Pulmonary artery endothelial cell (primary cell): ENCODE measurements around the gene QRSL1. TPM values are rescaled to one million over a fixed set of nuclear protein-coding genes. Genes with fewer than 3 reads are reported as not detected.
"Not testable (repeated sequence)": the region's sequence is repeated elsewhere in the genome, so short reads cannot be mapped to it uniquely, and the experiment has no call there.

ENCODE experiments used
- DNase-seq: peaks from one replicate; pipeline ENCODE4 v3.0.0-alpha.2; 2011; ENCODE audit warnings: low read depth, low spot score
- total RNA-seq: library from RNA; depleted of rRNA; stranded (reverse); fragments of >200 nt; gene quantifications from 2 replicates; pipeline ENCODE4 v1.2.3, GENCODE V29; 2014

Gene QRSL1
- total RNA-seq, 1 donor from 2014 or later, result 10.0 TPM

DNA sequence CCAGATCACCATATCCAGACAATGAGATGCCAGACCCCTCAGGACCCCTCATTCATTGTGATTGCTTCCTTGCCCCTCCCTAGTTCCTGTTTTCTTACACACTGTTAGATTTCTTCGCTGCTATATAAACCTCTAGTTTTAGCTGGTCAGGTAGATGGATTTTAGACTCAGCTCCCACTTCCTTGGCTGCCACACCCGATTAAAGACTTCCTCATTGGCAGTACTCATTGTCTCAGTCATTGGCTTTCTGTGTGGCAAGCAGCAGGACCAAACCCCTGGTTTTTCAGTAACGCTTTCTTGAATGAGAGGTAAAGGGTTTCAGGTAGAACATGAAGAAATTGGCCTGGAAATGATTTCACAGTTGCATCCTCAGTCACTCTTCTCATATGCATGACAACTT, 47.9 kb downstream of the QRSL1 start:
- DNase-seq, result no peak

GRCh38 chr6:106684011-106684410, 54.6 kb downstream of the QRSL1 start:
- no peak for DNase-seq

DNA sequence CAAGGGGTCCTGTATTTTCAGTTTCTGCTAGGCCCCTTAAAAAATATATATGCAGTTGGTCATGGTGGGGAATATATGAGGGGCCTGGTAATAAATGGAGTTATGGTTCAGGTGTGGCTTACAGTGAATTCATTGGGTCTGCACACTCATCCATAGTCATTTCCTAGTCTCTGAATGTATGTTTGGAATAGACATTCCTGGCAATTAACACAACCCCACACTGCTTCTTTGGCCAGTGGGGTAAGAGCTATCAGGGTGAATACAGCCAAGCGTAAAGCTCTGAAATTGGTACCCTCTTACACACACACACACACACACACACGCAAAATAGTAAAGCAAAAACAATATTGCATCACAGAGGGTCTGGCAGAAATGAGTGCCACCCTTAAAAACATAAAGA, 56.5 kb downstream of the QRSL1 start:
- DNase-seq, result no peak

DNA sequence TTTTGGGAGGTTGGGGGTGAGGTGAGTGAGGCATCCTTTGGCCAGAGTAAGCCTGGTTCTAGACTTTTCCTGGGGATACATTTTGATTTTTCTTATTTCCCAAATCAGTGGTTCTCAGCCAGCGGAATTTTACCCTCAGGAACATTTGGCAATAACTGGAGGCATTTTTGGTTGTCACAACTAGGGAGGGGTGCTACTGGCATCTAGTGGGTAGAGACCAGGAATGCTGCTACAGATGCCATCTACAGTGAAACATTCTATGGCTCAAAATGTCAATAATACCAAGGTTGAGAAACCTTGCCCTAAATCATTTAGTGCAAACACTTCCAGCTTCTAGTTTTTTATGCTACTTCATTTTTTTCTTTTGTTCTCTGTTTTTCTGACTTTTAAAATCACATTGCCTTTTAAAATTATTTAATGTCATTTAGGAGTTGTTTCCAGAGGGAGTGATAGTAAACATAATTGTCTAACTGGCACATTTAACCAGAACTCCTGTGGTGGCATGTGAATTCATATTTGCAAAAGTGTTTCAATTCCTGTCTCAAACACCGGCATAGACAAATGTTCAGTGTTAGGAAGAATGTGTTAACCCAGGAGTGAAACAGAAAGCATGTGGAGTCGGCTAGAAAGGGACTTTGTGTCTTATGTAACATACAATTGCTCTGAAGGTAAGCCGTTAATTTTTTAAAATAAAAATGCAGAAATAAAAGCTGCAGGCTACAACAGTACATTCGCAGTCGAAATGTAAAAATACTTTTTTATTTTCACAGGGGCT, 59.0 kb downstream of the QRSL1 start:
- no peak for DNase-seq

GRCh38 chr6:106692112-106692818, 62.9 kb downstream of the QRSL1 start:
- DNase-seq, result no peak

DNA sequence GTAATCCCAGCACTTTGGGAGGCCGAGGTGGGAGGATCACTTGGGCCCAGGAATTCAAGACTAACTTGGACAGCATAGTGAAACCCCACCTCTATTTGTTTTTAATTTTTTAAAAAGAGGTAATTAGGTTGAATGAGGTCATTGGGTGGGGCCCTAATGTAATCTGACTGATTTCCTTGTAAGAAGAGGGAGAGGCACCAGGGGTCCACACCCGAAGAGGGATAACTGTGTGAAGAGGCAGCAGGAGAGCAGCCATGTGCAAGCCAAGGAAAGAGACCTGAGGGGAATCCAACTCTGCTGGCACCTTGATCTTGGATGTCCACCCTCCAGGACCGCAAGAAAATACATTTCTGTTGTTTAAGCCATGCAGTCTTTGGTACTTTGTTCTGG, 63.4 kb downstream of the QRSL1 start:
- no peak for DNase-seq

DNA sequence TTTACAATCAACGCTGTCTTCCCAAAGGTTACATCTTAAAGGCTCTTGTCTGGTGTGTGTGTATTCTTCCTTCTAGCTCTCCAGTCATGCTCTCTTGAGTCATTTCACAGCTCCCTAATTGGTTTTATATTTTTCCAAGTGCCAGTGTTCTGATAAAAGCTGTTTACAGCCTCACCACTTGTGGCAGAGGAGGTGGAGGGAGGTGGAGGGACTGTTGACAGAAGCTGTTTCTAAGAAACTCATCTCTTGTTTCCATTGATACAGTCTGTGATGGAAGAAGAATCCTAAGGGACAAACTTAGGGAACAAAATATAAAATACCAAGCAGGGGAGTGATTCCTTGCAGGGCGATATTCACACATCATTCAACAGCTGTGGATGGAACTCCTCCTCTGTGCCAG, 64.0 kb downstream of the QRSL1 start:
- no peak for DNase-seq

DNA sequence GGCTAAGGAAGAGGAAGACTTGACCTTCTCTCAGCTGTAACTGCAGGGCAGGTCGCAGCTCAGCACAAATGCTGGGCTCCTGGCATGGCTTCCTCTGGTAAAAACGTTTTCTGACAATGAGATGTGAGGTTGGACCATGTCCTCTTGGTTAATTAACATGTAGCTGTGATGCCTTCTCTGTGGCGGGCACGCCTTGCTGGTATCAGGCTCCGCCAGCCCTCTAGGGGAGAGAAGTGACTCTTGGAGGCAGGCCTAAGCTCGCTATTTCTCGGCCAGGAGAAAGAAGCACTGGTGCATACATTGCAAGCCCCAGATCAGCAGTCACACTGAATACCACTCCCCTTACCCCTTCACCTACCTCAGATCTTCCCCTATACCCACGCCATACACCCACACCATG, 65.0 kb downstream of the QRSL1 start:
- DNase-seq, result no peak

DNA sequence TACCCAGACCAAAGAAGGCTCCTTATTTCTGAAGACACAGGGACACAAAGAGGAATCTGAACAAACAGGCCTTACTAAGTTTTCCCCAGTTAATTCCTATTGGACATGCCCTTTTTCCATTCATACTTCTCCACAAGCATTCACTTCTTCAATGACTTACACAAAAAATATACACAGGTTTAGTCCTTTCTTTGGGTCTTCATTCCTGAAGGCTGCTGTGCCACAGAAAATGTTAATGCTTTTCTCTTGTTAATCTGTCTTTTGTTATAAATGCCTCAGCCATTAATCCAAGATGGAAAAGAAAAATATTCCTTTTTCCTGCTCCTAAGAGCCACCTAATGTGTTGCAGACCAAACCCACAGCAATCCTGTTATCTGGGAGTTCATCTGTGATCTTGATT, 71.2 kb downstream of the QRSL1 start:
- DNase-seq, result no peak

- not testable (repeated sequence) for DNase-seq
Observed at GRCh38 chr6:106701201-106701600, 71.8 kb downstream of the QRSL1 start.

- DNase-seq, result no peak
Observed at GRCh38 chr6:106702046-106702445, 72.7 kb downstream of the QRSL1 start.

- no peak for DNase-seq
Observed at GRCh38 chr6:106702451-106703110, 73.2 kb downstream of the QRSL1 start.

- no peak for DNase-seq
Observed at GRCh38 chr6:106704327-106704726, 74.9 kb downstream of the QRSL1 start.

- DNase-seq, result no peak
Observed at GRCh38 chr6:106705156-106705555, 75.8 kb downstream of the QRSL1 start.

DNA sequence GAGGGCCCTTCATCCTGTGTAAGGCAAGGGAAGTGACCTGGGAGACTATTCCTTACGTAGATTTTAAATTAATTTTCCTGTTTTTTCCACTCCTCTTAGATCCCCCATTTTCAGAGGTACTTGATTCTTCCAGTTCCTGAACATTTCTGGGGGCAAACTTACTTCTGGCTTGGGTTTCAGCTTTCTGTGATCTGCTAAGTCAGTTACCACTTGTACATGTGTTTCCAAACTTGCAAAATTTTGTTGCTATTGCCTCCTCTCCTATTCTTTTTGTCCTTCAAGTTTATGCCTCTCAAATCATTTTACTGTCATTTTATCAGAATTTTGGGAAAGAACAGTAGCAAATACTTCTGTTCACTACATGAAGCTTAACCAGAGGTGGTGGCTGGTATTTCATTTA, 81.2 kb downstream of the QRSL1 start:
- no peak for DNase-seq

DNA sequence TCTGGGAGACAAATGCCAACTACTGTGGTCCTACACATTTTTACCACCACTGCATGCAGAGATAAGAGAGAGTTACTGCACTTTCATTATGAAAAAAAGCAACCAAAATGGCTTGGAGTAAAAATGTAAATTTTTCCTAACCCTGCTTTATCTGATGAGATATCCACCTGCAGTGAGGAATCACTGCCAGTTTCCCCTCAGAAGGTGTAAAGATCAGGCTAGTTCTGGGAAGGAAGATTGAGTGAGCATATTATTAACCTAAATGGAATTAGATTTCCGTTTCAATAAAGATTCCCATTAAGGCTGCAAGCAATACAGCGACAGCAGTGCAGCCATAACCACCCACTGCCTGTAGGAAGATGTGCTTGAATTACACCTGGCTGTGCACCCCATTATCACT, 84.9 kb downstream of the QRSL1 start:
- DNase-seq, result no peak

- no peak for DNase-seq
Observed at GRCh38 chr6:106715922-106716321, 86.5 kb downstream of the QRSL1 start.

DNA sequence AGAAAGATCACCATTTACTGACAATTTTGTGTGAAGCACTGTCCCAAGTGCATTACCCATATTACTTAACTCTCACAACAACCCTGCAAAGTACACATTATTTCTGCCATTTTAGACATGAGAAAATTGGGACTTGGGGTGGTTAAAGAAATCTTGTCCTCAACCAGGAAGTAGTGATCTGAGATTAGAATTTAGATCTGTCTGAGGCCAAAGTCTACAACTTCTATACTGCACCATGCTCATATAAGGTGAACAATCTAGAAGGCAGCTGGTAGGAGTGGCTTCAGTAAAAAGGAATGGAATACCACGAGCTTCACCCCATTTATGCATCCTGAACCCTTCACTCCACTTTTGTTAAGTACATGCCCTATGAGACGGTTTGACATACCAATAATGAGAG, 87.6 kb downstream of the QRSL1 start:
- DNase-seq, result no peak
